Ascending aorta (tissue), 2 donors: ENCODE results near the gene DRD2. TPM values are rescaled to one million over a fixed set of nuclear protein-coding genes. Genes with fewer than 3 reads are reported as not detected.

Source experiments
- DNase-seq, 2 donors: peaks; one replicate each; pipeline ENCODE4 v3.0.0-alpha.2; 2019; ENCODE audit warnings: low spot score in 2 of 2
- H3K27ac ChIP-seq, 2 donors: fragments of 200-600 bp; sonication (generic); one replicate each; pipeline ENCODE4 v1.5.1; 2016 to 2017; ENCODE audit warnings: mild to moderate bottlenecking in 1 of 2
- H3K27me3 ChIP-seq: fragments of 200-600 bp; sonication (generic); one replicate; pipeline ENCODE4 v1.5.1; 2017
- H3K36me3 ChIP-seq, 2 donors: fragments of 200-600 bp; sonication (generic); one replicate each; pipeline ENCODE4 v1.5.1; 2016
- H3K4me1 ChIP-seq, 2 donors: fragments of 200-600 bp; sonication (generic); one replicate each; pipeline ENCODE4 v1.5.1; 2016 to 2017; ENCODE audit warnings: mild to moderate bottlenecking in 1 of 2
- H3K4me3 ChIP-seq, 2 donors: fragments of 200-600 bp; sonication (generic); one replicate each; pipeline ENCODE4 v1.5.1; 2016 to 2017; ENCODE audit warnings: mild to moderate bottlenecking in 1 of 2
- H3K9me3 ChIP-seq, 2 donors: fragments of 200-600 bp; sonication (generic); one replicate each; pipeline ENCODE4 v1.5.1; 2016
- intact Hi-C: fragments of 100-400 bp; cut with DNase I; formaldehyde crosslinking; loops from one replicate; pipeline ENCODE4 v1.15.1; 2023
- total RNA-seq: library from RNA; depleted of rRNA; stranded (reverse); fragments of >200 nt; gene quantifications from one replicate; pipeline ENCODE4 v1.1.0, GENCODE V29; 2016
- TF ChIP-seq, protein P1 (sequence below), 3 experiments: fragments of 200-600 bp in 2 of 3; fragments of 450-650 bp in 1 of 3; sonication (generic) in 2 of 3; IDR thresholded peaks; one replicate each; pipeline ENCODE4 v1.5.1; 2016 to 2019; ENCODE audit warnings: antibody characterized with exemption in 3 of 3, mild to moderate bottlenecking in 1 of 3, moderate library complexity in 1 of 3

Gene DRD2
- total RNA-seq, 1 donor from 2014 or later: not detected

DNA sequence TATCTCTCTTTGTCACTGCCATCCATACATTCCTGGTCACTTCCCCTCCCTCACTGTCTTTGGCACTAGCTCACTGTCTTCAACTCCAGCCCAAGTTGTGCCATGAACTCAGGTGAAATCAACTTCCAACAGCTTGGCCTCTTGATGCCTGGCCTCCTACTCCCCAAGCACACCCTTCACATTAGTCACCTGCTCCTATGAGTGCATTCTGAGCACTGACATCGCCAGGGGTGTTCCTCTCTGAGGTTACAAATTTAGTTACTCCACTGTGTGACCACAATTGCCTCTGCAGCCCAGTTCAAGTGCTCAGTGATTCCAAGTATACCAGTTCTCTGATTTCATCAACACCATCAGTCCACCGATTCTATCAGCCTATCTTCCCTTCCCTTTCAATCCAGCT lies 10.8 kb downstream of the DRD2 start:
- no peak for DNase-seq
- Histone ChIP-seq H3K27ac (no peak overlapping the region), H3K4me3 (no peak overlapping the region), H3K9me3 (no peaks in the 10 kb centered on the region), H3K36me3 (no peaks in the 10 kb centered on the region), H3K27me3 (no peaks in the 10 kb centered on the region), H3K4me1 (no peaks in the 10 kb centered on the region)
- TF ChIP-seq, protein P1, sequence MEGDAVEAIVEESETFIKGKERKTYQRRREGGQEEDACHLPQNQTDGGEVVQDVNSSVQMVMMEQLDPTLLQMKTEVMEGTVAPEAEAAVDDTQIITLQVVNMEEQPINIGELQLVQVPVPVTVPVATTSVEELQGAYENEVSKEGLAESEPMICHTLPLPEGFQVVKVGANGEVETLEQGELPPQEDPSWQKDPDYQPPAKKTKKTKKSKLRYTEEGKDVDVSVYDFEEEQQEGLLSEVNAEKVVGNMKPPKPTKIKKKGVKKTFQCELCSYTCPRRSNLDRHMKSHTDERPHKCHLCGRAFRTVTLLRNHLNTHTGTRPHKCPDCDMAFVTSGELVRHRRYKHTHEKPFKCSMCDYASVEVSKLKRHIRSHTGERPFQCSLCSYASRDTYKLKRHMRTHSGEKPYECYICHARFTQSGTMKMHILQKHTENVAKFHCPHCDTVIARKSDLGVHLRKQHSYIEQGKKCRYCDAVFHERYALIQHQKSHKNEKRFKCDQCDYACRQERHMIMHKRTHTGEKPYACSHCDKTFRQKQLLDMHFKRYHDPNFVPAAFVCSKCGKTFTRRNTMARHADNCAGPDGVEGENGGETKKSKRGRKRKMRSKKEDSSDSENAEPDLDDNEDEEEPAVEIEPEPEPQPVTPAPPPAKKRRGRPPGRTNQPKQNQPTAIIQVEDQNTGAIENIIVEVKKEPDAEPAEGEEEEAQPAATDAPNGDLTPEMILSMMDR (IDR thresholded peaks at IDR 0.05): no peak
- intact Hi-C loops: no loop called here

DNA sequence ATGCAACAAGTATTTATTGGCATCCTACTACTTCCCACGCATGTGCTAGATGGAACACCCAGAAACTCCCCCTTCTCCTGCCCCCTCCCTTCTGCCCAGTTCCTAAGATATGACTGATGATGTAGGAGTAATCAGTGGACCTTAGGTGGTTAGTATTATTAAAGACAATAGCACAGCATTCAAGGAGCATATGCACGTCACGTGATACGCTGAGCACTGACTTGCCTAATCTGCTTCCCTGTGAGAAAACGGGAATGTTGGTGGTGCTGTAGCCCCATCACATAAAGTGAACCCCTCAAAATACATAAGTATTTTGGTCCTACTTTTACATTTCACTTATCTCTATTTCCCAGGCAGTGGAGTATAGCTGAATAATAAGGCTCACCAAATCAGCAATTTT lies 12.4 kb downstream of the DRD2 start:
- Histone ChIP-seq H3K4me1 (no peaks in the 10 kb centered on the region), H3K27ac (no peak overlapping the region), H3K27me3 (no peaks in the 10 kb centered on the region), H3K36me3 (no peaks in the 10 kb centered on the region), H3K9me3 (no peaks in the 10 kb centered on the region), H3K4me3 (no peak overlapping the region)
- TF ChIP-seq, protein P1 (IDR thresholded peaks at IDR 0.05): no peak
- no peak for DNase-seq
- intact Hi-C loops: no loop called here

DNA sequence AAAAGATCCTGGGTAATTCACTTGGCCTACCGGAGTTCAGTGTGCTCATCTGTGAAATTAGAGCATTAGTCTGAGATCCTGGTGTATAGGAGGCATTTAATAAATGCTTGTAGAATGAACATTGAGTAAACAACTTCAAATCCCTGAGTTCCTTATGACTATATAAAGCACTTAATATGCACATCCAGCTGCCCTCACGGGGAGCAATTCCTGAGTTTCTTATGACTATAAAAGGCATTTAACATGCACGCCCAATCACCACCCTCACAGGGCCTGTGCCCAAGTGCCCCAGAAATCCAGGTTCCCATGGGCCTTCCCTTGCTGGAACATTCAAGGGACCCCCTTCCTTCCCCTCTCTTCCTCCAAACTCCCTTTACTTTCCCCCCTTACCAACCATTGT lies 13.6 kb downstream of the DRD2 start:
- intact Hi-C loops: no loop called here
- H3K27ac ChIP-seq: no peak overlapping the region
- H3K4me3 ChIP-seq: no peak overlapping the region
- no peaks in the 10 kb centered on the region for H3K9me3 ChIP-seq
- H3K27me3 ChIP-seq: no peaks in the 10 kb centered on the region
- H3K36me3 ChIP-seq: no peaks in the 10 kb centered on the region
- H3K4me1 ChIP-seq: no peaks in the 10 kb centered on the region
- DNase-seq: no peak
- TF ChIP-seq, protein P1 (IDR thresholded peaks at IDR 0.05): no peak

DNA sequence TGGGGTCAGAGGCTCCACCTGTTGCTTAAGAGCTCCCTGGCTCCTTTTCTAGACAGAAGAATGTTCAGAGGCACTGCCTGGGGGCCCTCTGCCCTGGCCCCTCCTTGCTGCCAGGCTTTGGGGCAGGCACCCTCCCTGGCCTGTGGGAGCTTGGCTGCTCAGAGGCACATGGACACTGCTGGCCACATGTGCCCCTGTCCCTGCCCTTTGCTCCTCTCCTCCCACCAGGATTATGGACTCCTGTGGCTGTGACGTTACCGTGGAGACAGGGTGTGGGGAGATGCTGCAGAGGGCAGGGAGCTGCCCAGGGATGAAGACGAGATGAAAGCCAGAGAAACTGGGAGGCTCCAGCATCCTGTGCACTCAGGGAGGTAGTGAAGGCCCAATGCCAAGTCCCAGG lies 14.7 kb downstream of the DRD2 start:
- Histone ChIP-seq H3K36me3 (no peaks in the 10 kb centered on the region), H3K4me3 (no peak overlapping the region), H3K27ac (no peak overlapping the region), H3K9me3 (no peaks in the 10 kb centered on the region), H3K27me3 (no peaks in the 10 kb centered on the region), H3K4me1 (no peaks in the 10 kb centered on the region)
- DNase-seq: no peak
- intact Hi-C loops: no loop called here
- TF ChIP-seq, protein P1 (IDR thresholded peaks at IDR 0.05): no peak

DNA sequence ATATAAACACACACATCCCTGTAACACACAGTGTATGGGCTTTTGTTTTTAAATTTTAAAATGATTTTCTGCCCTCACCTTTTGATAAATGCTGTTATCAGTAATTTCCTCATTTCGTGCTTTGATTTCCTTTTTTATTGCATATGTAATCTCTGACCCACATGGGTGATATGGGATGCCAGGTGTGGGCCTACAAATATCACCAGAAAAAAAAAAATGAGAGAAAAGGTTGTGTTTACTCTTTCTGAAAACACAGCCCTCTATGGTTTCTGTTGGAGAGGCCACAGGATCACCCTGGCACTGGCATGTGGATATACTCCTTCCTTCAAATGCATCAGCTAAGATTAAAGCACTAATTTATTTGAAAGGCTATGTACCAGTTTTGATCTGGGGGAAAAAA lies 17.0 kb downstream of the DRD2 start:
- H3K36me3 ChIP-seq: no peaks in the 10 kb centered on the region
- TF ChIP-seq, protein P1 (IDR thresholded peaks at IDR 0.05): no peak
- no peaks in the 10 kb centered on the region for H3K4me1 ChIP-seq
- H3K4me3 ChIP-seq: no peak overlapping the region
- no peaks in the 10 kb centered on the region for H3K9me3 ChIP-seq
- no peak overlapping the region for H3K27ac ChIP-seq
- no peaks in the 10 kb centered on the region for H3K27me3 ChIP-seq
- intact Hi-C loops: no loop called here
- DNase-seq: no peak

DNA sequence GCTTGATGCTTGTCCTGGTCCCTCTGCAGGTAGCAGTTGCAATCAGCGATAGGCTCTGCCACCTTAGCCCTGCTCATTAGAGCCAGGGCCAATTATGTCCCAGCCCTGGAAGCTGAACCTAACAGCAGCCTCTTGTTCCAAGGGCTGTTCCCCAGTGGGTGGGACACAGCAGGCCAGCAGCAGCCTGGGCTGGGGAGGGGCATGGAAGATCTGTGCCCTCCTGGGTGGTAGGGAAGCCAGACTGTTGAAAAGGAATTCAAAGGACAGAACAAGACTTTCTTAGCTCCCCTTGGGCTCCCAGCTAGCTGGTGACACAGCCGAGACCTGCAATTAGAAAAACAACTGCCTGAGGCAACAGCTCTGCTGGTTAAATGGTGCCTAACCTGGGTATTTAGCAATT lies 17.4 kb downstream of the DRD2 start:
- Histone ChIP-seq H3K27me3 (no peaks in the 10 kb centered on the region), H3K4me1 (no peaks in the 10 kb centered on the region), H3K9me3 (no peaks in the 10 kb centered on the region), H3K36me3 (no peaks in the 10 kb centered on the region), H3K4me3 (no peak overlapping the region), H3K27ac (no peak overlapping the region)
- DNase-seq: no peak
- intact Hi-C loops: no loop called here
- TF ChIP-seq, protein P1 (IDR thresholded peaks at IDR 0.05): no peak
